KOPT-K1 (cell line): Measurements from ENCODE around the gene GZF1.
"Not testable (repeated sequence)": the region's sequence is repeated elsewhere in the genome, so short reads cannot be mapped to it uniquely, and the experiment has no call there.

Experiments used
- H3K27ac ChIP-seq: fragments of 200-600 bp; sonication (generic); 2 replicates; pipeline ENCODE4 v1.5.1; 2016; ENCODE audit warnings: antibody characterized with exemption, mild to moderate bottlenecking, low read depth, low read length; ENCODE audit not compliant: poor library complexity, severe bottlenecking
- H3K36me3 ChIP-seq: fragments of 200-600 bp; sonication (generic); 2 replicates; pipeline ENCODE4 v1.5.1; 2017; ENCODE audit warnings: antibody characterized with exemption, mild to moderate bottlenecking, low read length, moderate library complexity; ENCODE audit not compliant: insufficient read depth
- H3K9me3 ChIP-seq: fragments of 200-600 bp; sonication (generic); 2 replicates; pipeline ENCODE4 v1.5.1; 2017; ENCODE audit warnings: antibody characterized with exemption, low read length, mild to moderate bottlenecking; ENCODE audit not compliant: insufficient read depth, poor library complexity, severe bottlenecking

GZF1 gene

GRCh38 chr20:23336476-23336875 lies 25.5 kb upstream of the GZF1 start:
- H3K9me3 ChIP-seq, result no peaks in the 10 kb centered on the region
- H3K36me3 ChIP-seq, result no peaks in the 10 kb centered on the region

GRCh38 chr20:23337312-23337711 lies 24.7 kb upstream of the GZF1 start:
- no peak overlapping the region for H3K27ac ChIP-seq
- no peaks in the 10 kb centered on the region for H3K36me3 ChIP-seq
- no peaks in the 10 kb centered on the region for H3K9me3 ChIP-seq

More at GRCh38 chr20:23336476-23336875, 25.5 kb upstream of the GZF1 start:
- H3K27ac ChIP-seq, result no peak overlapping the region

GRCh38 chr20:23339986-23340385 lies 22.0 kb upstream of the GZF1 start:
- no peak overlapping the region for H3K27ac ChIP-seq
- no peaks in the 10 kb centered on the region for H3K36me3 ChIP-seq

GRCh38 chr20:23340524-23340923 lies 21.5 kb upstream of the GZF1 start:
- H3K27ac ChIP-seq, result no peak overlapping the region

More at GRCh38 chr20:23339986-23340385, 22.0 kb upstream of the GZF1 start:
- no peaks in the 10 kb centered on the region for H3K9me3 ChIP-seq

GRCh38 chr20:23341073-23341472 lies 20.9 kb upstream of the GZF1 start:
- H3K27ac ChIP-seq, result no peak overlapping the region
- H3K36me3 ChIP-seq, result no peaks in the 10 kb centered on the region
- H3K9me3 ChIP-seq, result no peaks in the 10 kb centered on the region

More at GRCh38 chr20:23340524-23340923, 21.5 kb upstream of the GZF1 start:
- Histone ChIP-seq H3K9me3 (no peaks in the 10 kb centered on the region), H3K36me3 (no peaks in the 10 kb centered on the region)

- no peaks in the 10 kb centered on the region for H3K9me3 ChIP-seq
- H3K36me3 ChIP-seq, result no peaks in the 10 kb centered on the region
- H3K27ac ChIP-seq, result no peak overlapping the region
Observed at GRCh38 chr20:23343590-23343989, 18.4 kb upstream of the GZF1 start.

GRCh38 chr20:23344336-23344735 lies 17.6 kb upstream of the GZF1 start:
- H3K9me3 ChIP-seq, result no peaks in the 10 kb centered on the region
- H3K27ac ChIP-seq, result no peak overlapping the region
- H3K36me3 ChIP-seq, result no peaks in the 10 kb centered on the region

- Histone ChIP-seq H3K36me3 (no peaks in the 10 kb centered on the region), H3K27ac (no peak overlapping the region), H3K9me3 (no peaks in the 10 kb centered on the region)
Observed at GRCh38 chr20:23346002-23346401, 16.0 kb upstream of the GZF1 start.

- no peak overlapping the region for H3K27ac ChIP-seq
Observed at GRCh38 chr20:23347791-23348190, 14.2 kb upstream of the GZF1 start.

GRCh38 chr20:23348510-23348909 lies 13.5 kb upstream of the GZF1 start:
- not testable (repeated sequence) for H3K27ac ChIP-seq, H3K9me3 ChIP-seq, H3K36me3 ChIP-seq

More at GRCh38 chr20:23347791-23348190, 14.2 kb upstream of the GZF1 start:
- Histone ChIP-seq H3K9me3 (no peaks in the 10 kb centered on the region), H3K36me3 (peaks cover 4% of the 10 kb centered on the region; the same call in 1 of the 2 replicates)

- peaks cover 19% of the 10 kb centered on the region for H3K36me3 ChIP-seq
- H3K9me3 ChIP-seq, result no peaks in the 10 kb centered on the region
- H3K27ac ChIP-seq, result peak overlapping the region; percentile 87
Observed at GRCh38 chr20:23349338-23350195, 12.4 kb upstream of the GZF1 start.

- peak within 1 kb of the TSS; percentile 87 for H3K27ac ChIP-seq
Observed at GRCh38 chr20:23350196-23350903, 11.6 kb upstream of the GZF1 start, which contains the start of gene NXT1. TSS of gene NXT1 (plus strand) at chr20:23350791. CDS start at chr20:23354042, 3,251 bp downstream.

GRCh38 chr20:23350904-23351838 lies 10.8 kb upstream of the GZF1 start:
- H3K36me3 ChIP-seq, result peaks cover 35% of the 10 kb centered on the region

More at GRCh38 chr20:23350196-23350903, 11.6 kb upstream of the GZF1 start, which contains the start of gene NXT1:
- Histone ChIP-seq H3K36me3 (peaks cover 27% of the 10 kb centered on the region), H3K9me3 (no peaks in the 10 kb centered on the region)

GRCh38 chr20:23356203-23356602 lies 5.8 kb upstream of the GZF1 start:
- H3K27ac ChIP-seq, result no peak overlapping the region
- H3K36me3 ChIP-seq, result peaks cover 37% of the 10 kb centered on the region
- no peaks in the 10 kb centered on the region for H3K9me3 ChIP-seq

More at GRCh38 chr20:23350904-23351838, 10.8 kb upstream of the GZF1 start:
- H3K9me3 ChIP-seq, result no peaks in the 10 kb centered on the region
- H3K27ac ChIP-seq, result peak overlapping the region; percentile 87
